ENCODE measurements around the gene AATF. TPM values are rescaled to one million over a fixed set of nuclear protein-coding genes. Genes with fewer than 3 reads are reported as not detected.

Gene AATF
- total RNA-seq, 1 experiment from 2014 or later, result 68.3 TPM

- no peaks in the 10 kb centered on the region for H3K27me3 ChIP-seq
- peaks cover 3% of the 10 kb centered on the region; the same call in 1 of the 2 replicates for H3K9me3 ChIP-seq
- no peak for DNase-seq
- peaks cover 85% of the 10 kb centered on the region for H3K36me3 ChIP-seq
- H3K4me3 ChIP-seq, result no peak overlapping the region
Measured at GRCh38 chr17:36992701-36993100, 43.9 kb downstream of the AATF start.

GRCh38 chr17:36993227-36993626 lies 44.5 kb downstream of the AATF start:
- Histone ChIP-seq H3K27me3 (no peaks in the 10 kb centered on the region), H3K9me3 (peaks cover 3% of the 10 kb centered on the region; the same call in 1 of the 2 replicates), H3K36me3 (peaks cover 90% of the 10 kb centered on the region), H3K4me3 (no peak overlapping the region)
- no peak for DNase-seq

DNA sequence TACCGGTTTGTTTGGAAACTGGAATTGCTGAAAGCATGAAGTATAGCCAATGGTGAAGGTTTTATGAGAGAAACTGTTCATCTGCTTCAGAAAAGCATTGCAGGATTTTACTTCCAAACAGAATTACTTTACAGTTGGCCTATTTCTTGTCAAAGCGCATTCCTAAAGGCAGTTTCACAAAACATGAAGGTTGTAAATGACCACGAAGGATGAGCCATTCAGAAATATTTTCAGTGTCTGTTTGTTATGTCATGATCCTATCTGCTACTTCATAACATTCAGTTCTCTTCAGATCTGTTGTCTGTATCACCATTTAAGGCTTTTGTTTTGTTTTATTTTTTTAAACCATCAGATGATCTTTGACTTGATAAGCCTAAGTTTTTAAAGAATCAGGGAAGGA lies 45.7 kb downstream of the AATF start:
- Histone ChIP-seq H3K4me3 (no peak overlapping the region), H3K9me3 (peaks cover 4% of the 10 kb centered on the region), H3K36me3 (peaks cover 93% of the 10 kb centered on the region), H3K27me3 (no peaks in the 10 kb centered on the region)
- no peak for DNase-seq

DNA sequence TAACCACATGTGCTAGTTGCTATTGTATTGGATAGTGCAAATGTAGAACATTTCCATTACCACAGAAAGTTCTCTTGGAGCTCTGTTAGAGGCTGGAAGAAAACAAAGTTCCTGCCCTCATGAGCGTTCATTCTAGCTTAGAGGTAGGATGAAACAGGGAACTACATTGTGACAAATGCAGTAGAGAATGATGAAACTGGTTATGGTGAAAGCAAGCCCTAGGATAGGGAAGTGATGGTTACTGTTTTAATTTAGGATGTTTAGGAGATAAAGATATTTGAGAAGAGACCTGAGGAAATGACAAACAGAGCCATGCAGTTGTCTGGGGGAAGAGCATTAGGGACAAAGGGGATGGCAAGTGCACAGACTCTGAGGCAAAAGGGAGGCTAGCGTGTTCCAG lies 50.7 kb downstream of the AATF start:
- Histone ChIP-seq H3K4me3 (no peak overlapping the region), H3K27me3 (no peaks in the 10 kb centered on the region), H3K9me3 (peaks cover 7% of the 10 kb centered on the region), H3K36me3 (peaks cover 75% of the 10 kb centered on the region)
- no peak for DNase-seq

DNA sequence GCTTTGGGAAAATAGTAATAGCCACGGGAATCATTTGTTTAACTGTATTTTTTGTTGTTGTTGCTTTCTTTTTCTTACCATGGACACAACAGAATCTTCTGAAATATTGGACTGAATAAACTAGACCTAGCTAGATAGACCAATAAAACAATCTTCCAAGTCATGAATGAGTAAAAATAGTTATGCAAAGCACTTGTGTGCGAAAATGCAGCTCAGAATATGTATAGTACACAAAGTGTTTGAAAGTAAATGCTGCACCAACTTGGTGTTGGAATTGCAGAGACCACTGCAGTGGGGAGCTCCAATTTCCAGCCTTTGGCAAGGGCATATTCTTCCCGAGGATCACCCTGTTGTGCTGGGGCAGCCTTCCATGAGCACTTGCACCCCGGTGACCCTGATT lies 68.0 kb downstream of the AATF start:
- H3K27me3 ChIP-seq, result no peaks in the 10 kb centered on the region
- H3K4me3 ChIP-seq, result no peak overlapping the region
- no peaks in the 10 kb centered on the region for H3K9me3 ChIP-seq
- peaks cover 8% of the 10 kb centered on the region for H3K36me3 ChIP-seq
- DNase-seq, result no peak

GRCh38 chr17:37017404-37017803 lies 68.7 kb downstream of the AATF start:
- Histone ChIP-seq H3K36me3 (peaks cover 5% of the 10 kb centered on the region), H3K4me3 (no peak overlapping the region), H3K9me3 (no peaks in the 10 kb centered on the region), H3K27me3 (no peaks in the 10 kb centered on the region)
- no peak for DNase-seq

DNA sequence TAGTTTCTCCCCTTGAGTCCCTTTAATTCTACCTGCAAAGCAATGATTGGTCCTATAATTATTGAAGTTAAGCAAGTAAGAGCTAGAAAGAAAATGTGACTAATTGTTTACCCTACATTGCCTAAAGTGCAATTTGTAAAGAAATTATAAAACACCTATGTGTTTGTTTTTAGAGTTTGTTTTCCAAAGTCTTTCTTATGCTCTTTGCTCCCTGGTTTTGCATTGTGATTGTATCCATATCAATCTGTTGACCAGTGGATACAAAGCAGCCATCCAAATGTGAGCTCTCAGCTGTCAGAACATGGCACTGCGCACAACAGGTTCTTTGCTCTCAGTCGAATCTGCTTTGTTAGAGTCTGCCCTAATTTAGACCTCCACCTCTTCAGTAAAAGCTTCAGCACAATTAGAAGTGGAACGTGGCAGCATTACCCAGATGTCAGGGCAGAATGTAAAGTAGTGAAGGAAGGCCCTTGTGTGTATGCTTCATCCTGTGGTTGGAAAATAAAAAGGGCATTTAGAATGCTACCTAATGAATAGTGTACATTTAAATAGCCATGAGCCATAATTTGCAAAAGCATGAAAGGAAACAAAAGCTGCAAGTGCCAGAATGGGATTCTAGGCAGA lies 70.5 kb downstream of the AATF start:
- DNase-seq, result no peak
- no peaks in the 10 kb centered on the region for H3K9me3 ChIP-seq
- peaks cover 6% of the 10 kb centered on the region for H3K36me3 ChIP-seq
- H3K27me3 ChIP-seq, result no peaks in the 10 kb centered on the region
- no peak overlapping the region for H3K4me3 ChIP-seq

- DNase-seq, result no peak
- H3K36me3 ChIP-seq, result peaks cover 9% of the 10 kb centered on the region
- no peaks in the 10 kb centered on the region for H3K27me3 ChIP-seq
- no peaks in the 10 kb centered on the region for H3K9me3 ChIP-seq
- H3K4me3 ChIP-seq, result no peak overlapping the region
Measured at GRCh38 chr17:37019741-37020129, 71.0 kb downstream of the AATF start.

- no peak overlapping the region for H3K4me3 ChIP-seq
- H3K36me3 ChIP-seq, result peaks cover 17% of the 10 kb centered on the region
- no peak for DNase-seq
- no peaks in the 10 kb centered on the region for H3K9me3 ChIP-seq
- no peaks in the 10 kb centered on the region for H3K27me3 ChIP-seq
Measured at GRCh38 chr17:37024181-37024637, 75.5 kb downstream of the AATF start.

- Histone ChIP-seq H3K9me3 (no peaks in the 10 kb centered on the region), H3K4me3 (no peak overlapping the region), H3K27me3 (no peaks in the 10 kb centered on the region), H3K36me3 (peaks cover 17% of the 10 kb centered on the region)
- DNase-seq, result no peak
Measured at GRCh38 chr17:37025238-37025637, 76.5 kb downstream of the AATF start.

DNA sequence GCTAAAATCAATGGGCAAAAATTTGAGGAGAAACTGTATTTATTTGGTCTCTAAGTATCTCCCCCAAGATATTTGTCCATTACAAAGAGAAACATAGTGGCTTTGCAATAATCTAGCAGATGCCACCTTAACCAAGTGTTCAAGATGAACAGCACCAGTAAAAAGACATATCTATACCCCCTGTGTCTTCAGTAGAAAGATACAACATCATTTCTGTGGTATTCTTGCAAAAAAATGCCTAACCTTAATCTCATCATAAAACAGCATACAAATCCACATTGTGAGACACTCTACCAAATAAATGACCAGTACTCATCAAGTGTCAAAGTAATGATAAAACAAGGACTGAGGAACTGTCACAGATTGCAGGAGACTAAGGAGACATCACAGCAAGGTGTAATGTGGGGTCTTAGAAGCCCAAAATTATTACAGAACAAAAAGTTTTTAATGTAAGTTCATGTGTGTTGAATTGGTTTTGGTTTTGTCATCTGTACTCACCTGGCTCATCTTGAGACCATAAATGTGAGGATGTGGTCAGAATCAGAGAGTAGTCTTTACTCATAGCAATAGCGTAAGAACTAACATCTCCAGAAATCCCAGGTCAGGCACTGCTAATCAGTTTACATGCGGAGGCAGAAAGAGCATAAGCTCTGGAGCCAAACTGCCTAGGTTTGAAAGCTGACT lies 77.2 kb downstream of the AATF start:
- Histone ChIP-seq H3K36me3 (peaks cover 25% of the 10 kb centered on the region), H3K9me3 (no peaks in the 10 kb centered on the region), H3K27me3 (no peaks in the 10 kb centered on the region), H3K4me3 (no peak overlapping the region)
- no peak for DNase-seq

GRCh38 chr17:37026531-37026869 lies 77.7 kb downstream of the AATF start:
- H3K4me3 ChIP-seq, result no peak overlapping the region
- DNase-seq, result no peak
- H3K9me3 ChIP-seq, result no peaks in the 10 kb centered on the region
- peaks cover 30% of the 10 kb centered on the region for H3K36me3 ChIP-seq
- H3K27me3 ChIP-seq, result no peaks in the 10 kb centered on the region

DNA sequence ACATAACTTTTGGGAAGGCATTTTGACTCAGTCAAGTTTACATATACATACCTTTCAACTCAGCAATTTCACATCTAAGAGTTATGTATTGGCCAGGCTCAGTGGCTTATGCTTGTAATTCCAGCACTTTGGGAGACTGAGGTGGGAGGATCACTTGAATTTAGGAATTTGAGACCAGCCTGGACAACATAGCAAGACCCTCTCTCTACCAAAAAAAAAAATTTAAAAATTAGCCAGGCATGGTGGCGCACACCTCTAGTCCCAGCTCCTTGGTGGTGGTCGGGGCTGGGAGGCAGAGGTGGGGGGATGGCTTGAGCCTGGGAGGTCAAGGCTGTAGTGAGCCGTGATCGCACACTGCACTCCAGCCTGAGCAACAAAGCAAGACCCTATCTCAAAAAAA lies 79.3 kb downstream of the AATF start:
- Histone ChIP-seq H3K9me3 (no peaks in the 10 kb centered on the region), H3K27me3 (no peaks in the 10 kb centered on the region), H3K36me3 (peaks cover 39% of the 10 kb centered on the region), H3K4me3 (no peak overlapping the region)
- no peak for DNase-seq

DNA sequence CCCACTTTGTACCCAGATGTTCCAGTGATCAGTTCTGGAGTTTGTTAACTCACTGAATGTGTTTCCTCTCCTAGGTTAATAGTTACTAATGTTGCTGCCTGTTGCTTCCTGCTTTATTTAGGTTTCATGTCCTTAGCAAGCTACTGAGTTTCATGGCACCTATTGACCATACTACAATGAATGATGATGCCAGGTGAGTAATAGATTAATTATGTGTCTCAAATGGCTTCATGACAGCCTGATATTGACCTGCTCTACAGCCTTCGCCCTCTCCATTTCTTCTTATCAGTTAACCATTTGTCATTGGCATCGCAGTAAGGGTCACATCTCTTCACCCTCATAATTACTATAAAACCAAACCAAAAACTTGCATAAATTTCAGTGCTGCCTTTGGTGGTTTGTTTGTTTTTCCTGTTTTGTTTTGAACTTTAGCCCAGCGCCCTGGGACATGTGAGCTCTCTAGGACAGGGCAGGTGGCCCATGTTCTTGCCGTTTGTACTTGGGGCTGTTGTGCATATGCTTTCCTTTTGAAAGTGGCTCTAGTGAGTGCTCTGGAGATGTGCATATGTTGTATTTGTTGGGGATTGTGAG lies 82.8 kb downstream of the AATF start:
- no peak for DNase-seq

GRCh38 chr17:37037590-37038155 lies 88.9 kb downstream of the AATF start:
- H3K27me3 ChIP-seq, result no peaks in the 10 kb centered on the region
- no peak for DNase-seq
- no peak overlapping the region for H3K4me3 ChIP-seq
- H3K9me3 ChIP-seq, result no peaks in the 10 kb centered on the region
- H3K36me3 ChIP-seq, result peaks cover 20% of the 10 kb centered on the region

More for the DNA sequence above, 82.8 kb downstream of the AATF start:
- Histone ChIP-seq H3K4me3 (no peak overlapping the region), H3K36me3 (peaks cover 29% of the 10 kb centered on the region), H3K27me3 (no peaks in the 10 kb centered on the region), H3K9me3 (no peaks in the 10 kb centered on the region)

DNA sequence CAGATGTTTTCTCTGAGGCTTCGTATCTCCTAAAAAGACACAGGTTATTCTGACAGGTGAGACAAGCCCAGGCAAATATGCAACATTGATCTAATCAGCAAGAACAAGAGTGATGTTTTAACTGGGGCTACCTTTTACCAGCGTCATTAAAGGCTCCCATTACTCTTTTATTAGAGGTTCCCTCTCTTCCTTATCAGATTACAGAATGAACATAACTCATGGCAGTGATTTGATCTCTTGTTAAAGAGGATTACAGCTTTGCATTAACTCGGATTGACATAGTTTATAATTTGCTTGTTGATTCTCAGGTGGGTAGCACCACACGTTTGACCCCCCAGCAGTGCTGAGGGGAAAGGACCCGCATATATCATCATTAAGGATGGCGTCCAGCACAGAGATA lies 90.5 kb downstream of the AATF start:
- peaks cover 23% of the 10 kb centered on the region for H3K36me3 ChIP-seq
- H3K27me3 ChIP-seq, result no peaks in the 10 kb centered on the region
- no peaks in the 10 kb centered on the region for H3K9me3 ChIP-seq
- no peak overlapping the region for H3K4me3 ChIP-seq
- no peak for DNase-seq

GRCh38 chr17:37041932-37042331 lies 93.2 kb downstream of the AATF start:
- H3K27me3 ChIP-seq, result no peaks in the 10 kb centered on the region
- no peaks in the 10 kb centered on the region for H3K9me3 ChIP-seq
- peaks cover 22% of the 10 kb centered on the region for H3K36me3 ChIP-seq
- H3K4me3 ChIP-seq, result no peak overlapping the region
- DNase-seq, result no peak

DNA sequence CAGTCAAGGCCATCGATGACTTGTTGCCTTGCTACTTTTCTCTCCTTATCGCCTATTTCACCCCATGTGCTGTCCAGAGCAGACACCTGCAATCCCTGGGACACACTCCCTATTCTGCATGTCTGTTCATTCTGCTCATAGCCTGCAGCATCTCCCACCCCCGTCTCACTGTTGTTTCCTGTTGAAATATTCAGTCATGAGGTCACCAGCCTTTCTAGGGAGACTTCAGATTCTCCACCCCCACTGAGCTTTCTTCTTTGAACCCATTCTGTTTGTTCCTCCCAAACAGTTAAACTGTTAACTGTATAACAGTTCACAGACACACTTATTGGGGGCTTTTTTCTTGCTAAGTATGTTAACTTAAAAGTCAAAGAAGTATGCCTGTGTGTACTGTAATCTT lies 94.4 kb downstream of the AATF start:
- Histone ChIP-seq H3K4me3 (no peak overlapping the region), H3K27me3 (no peaks in the 10 kb centered on the region), H3K36me3 (peaks cover 15% of the 10 kb centered on the region), H3K9me3 (no peaks in the 10 kb centered on the region)
- DNase-seq, result no peak
